A549 (cell line): Measurements from ENCODE around the gene RWDD1. TPM values are rescaled to one million over a fixed set of nuclear protein-coding genes. Genes with fewer than 3 reads are reported as not detected.

ENCODE experiments used
- ATAC-seq, 2 experiments: fragments of 200-7000 bp in 1 of 2; fragments of >200 bp in 1 of 2; cut with Nextera tagmentation in 1 of 2; cut with Tn5 transposase in 1 of 2; 3 replicates each; pipeline versions ENCODE4 v1.8.0 to v1.9.1; 2018 to 2020; ENCODE audit warnings: mild to moderate bottlenecking in 1 of 2, moderate library complexity in 1 of 2
- CTCF ChIA-PET: fragments of 300-600 bp; sonication (Branson Sonifier 250); formaldehyde crosslinking; extraction: SDS; loops from one replicate; lab custom pipeline; 2021; ENCODE audit warnings: antibody characterized with exemption, inconsistent platforms; lab: Yijun Ruan, JAX
- POLR2A ChIA-PET: fragments of 350-600 bp; formaldehyde crosslinking; extraction: SDS; loops from one replicate; lab custom pipeline; 2021; ENCODE audit warnings: antibody characterized with exemption, inconsistent platforms; lab: Yijun Ruan, JAX
- DNase-seq, 2 experiments: peaks; one replicate each; pipeline versions ENCODE4 v3.0.0 to v3.0.0-alpha.2; 2011 to 2016; ENCODE audit warnings: low read depth in 1 of 2, low spot score in 1 of 2
- FAIRE-seq: peaks from 2 replicates; lab custom pipeline; 2011; peaks lifted over from hg19 to GRCh38; lab: Jason Lieb, UNC
- H3K27ac ChIP-seq, 2 experiments: fragments of >200 bp; sonication (Bioruptor Twin); formaldehyde crosslinking; 3 replicates each; pipeline ENCODE4 v1.5.1; 2016 to 2017
- H3K4me1 ChIP-seq: fragments of >200 bp; sonication (Bioruptor Twin); formaldehyde crosslinking; 3 replicates; pipeline ENCODE4 v1.6.1; 2016
- H3K4me2 ChIP-seq: fragments of >200 bp; sonication (Bioruptor Twin); formaldehyde crosslinking; 3 replicates; pipeline ENCODE4 v1.6.1; 2016
- H3K4me3 ChIP-seq: fragments of >200 bp; sonication (Bioruptor Twin); formaldehyde crosslinking; 3 replicates; pipeline ENCODE4 v1.5.1; 2016
- H3K9me3 ChIP-seq: fragments of >200 bp; sonication (Bioruptor Twin); formaldehyde crosslinking; 3 replicates; pipeline ENCODE4 v1.6.1; 2016
- ATOH8 ChIP-seq: fragments of 250-450 bp; sonication (Bioruptor Pico); IDR thresholded peaks from 2 replicates; pipeline ENCODE4 v1.5.0; 2020; ENCODE audit warnings: low read depth, mild to moderate bottlenecking, moderate library complexity
- BCL3 ChIP-seq: fragments of >200 bp; sonication (Bioruptor Twin); formaldehyde crosslinking; IDR thresholded peaks from 3 replicates; pipeline ENCODE4 v1.6.1; 2016
- BHLHE40 ChIP-seq: IDR thresholded peaks from 2 replicates; pipeline ENCODE4 v1.6.1; 2012; ENCODE audit warnings: low read depth, low read length, inconsistent platforms
- CBX8 ChIP-seq: fragments of 200-600 bp; sonication (generic); IDR thresholded peaks from 2 replicates; pipeline ENCODE4 v1.6.1; 2016
- CEBPB ChIP-seq, 2 experiments: fragments of >200 bp in 1 of 2; sonication (Bioruptor Twin) in 1 of 2; formaldehyde crosslinking in 1 of 2; IDR thresholded peaks; 2 replicates each; pipeline ENCODE4 v1.6.1; 2012 to 2016
- CHD4 ChIP-seq: fragments of 200-600 bp; sonication (generic); IDR thresholded peaks from 2 replicates; pipeline ENCODE4 v1.6.1; 2016; ENCODE audit warnings: antibody characterized with exemption, mild to moderate bottlenecking, borderline replicate concordance
- CTCF ChIP-seq: fragments of >200 bp; sonication (Bioruptor Twin); formaldehyde crosslinking; IDR thresholded peaks from 3 replicates; pipeline ENCODE4 v1.5.1; 2016
- EHMT2 ChIP-seq: fragments of 200-600 bp; sonication (generic); IDR thresholded peaks from 2 replicates; pipeline ENCODE4 v1.6.1; 2016; ENCODE audit warnings: antibody characterized with exemption, low read depth, mild to moderate bottlenecking, moderate library complexity
- ELK1 ChIP-seq: fragments of 150-350 bp; IDR thresholded peaks from 2 replicates; pipeline ENCODE4 v1.6.1; 2014; ENCODE audit warnings: low read depth, mild to moderate bottlenecking, low read length
- ESRRA ChIP-seq: fragments of 150-350 bp; IDR thresholded peaks from 2 replicates; pipeline ENCODE4 v1.6.1; 2014; ENCODE audit warnings: mild to moderate bottlenecking, low read length, borderline replicate concordance
- FOSL2 ChIP-seq, 2 experiments: fragments of 450-650 bp in 1 of 2; fragments of >200 bp in 1 of 2; sonication (Bioruptor Twin) in 1 of 2; formaldehyde crosslinking; IDR thresholded peaks; 2 replicates each; pipeline versions ENCODE4 v1.5.0 to v1.6.1; 2016 to 2020; ENCODE audit warnings: mild to moderate bottlenecking in 1 of 2, moderate library complexity in 1 of 2
- JUN ChIP-seq, 2 experiments: fragments of >200 bp; sonication (Bioruptor Twin); formaldehyde crosslinking; IDR thresholded peaks; 2 replicates in 1 of 2; 3 replicates in 1 of 2; pipeline ENCODE4 v1.6.1; 2016 to 2017
- JUNB ChIP-seq: fragments of >200 bp; sonication (Bioruptor Twin); formaldehyde crosslinking; IDR thresholded peaks from 2 replicates; pipeline ENCODE4 v1.6.1; 2016
- KDM1A ChIP-seq: fragments of 200-600 bp; sonication (generic); IDR thresholded peaks from 2 replicates; pipeline ENCODE4 v1.6.1; 2016; ENCODE audit warnings: low read depth, mild to moderate bottlenecking
- KDM5A ChIP-seq: fragments of 200-600 bp; sonication (generic); IDR thresholded peaks from 2 replicates; pipeline ENCODE4 v1.6.1; 2016; ENCODE audit warnings: antibody characterized with exemption, mild to moderate bottlenecking
- MAX ChIP-seq: IDR thresholded peaks from 2 replicates; pipeline ENCODE4 v1.6.1; 2012
- MAZ ChIP-seq: fragments of 150-350 bp; IDR thresholded peaks from 2 replicates; pipeline ENCODE4 v1.6.1; 2014; ENCODE audit warnings: antibody characterized with exemption, low read depth, low read length, borderline replicate concordance
- MYC ChIP-seq: IDR thresholded peaks from 2 replicates; pipeline ENCODE4 v1.6.1; 2012; ENCODE audit warnings: mild to moderate bottlenecking, inconsistent platforms, low read length, improper control_type of control experiment, borderline replicate concordance
- NFE2L2 ChIP-seq: fragments of 150-350 bp; conservative IDR thresholded peaks from 2 replicates; pipeline ENCODE4 v1.6.1; 2014; ENCODE audit warnings: low read length
- NPAS2 ChIP-seq: fragments of 250-450 bp; sonication (Bioruptor Pico); IDR thresholded peaks from 2 replicates; pipeline ENCODE4 v1.8.0; 2022; ENCODE audit warnings: mild to moderate bottlenecking, moderate library complexity, borderline replicate concordance
- POLR2A ChIP-seq: IDR thresholded peaks from 2 replicates; pipeline ENCODE4 v1.6.1; 2012; ENCODE audit warnings: mild to moderate bottlenecking, low read length
- RAD21 ChIP-seq, 2 experiments: fragments of >200 bp in 1 of 2; sonication (Bioruptor Twin) in 1 of 2; formaldehyde crosslinking in 1 of 2; IDR thresholded peaks in 1 of 2; conservative IDR thresholded peaks in 1 of 2; 2 replicates in 1 of 2; 3 replicates in 1 of 2; pipeline ENCODE4 v1.6.1; 2012 to 2018; ENCODE audit warnings: inconsistent platforms in 1 of 2
- RARB ChIP-seq: fragments of 250-450 bp; sonication (Bioruptor Pico); IDR thresholded peaks from 2 replicates; pipeline ENCODE4 v1.8.0; 2021; ENCODE audit warnings: mild to moderate bottlenecking, moderate library complexity
- RNF2 ChIP-seq: fragments of 200-600 bp; sonication (generic); IDR thresholded peaks from 2 replicates; pipeline ENCODE4 v1.6.1; 2016; ENCODE audit warnings: low read depth, mild to moderate bottlenecking, antibody characterized with exemption, moderate library complexity, borderline replicate concordance
- SMC3 ChIP-seq: fragments of >200 bp; sonication (Bioruptor Twin); formaldehyde crosslinking; IDR thresholded peaks from 3 replicates; pipeline ENCODE4 v1.6.1; 2018; ENCODE audit warnings: inconsistent platforms
- TFCP2L1 ChIP-seq: fragments of 250-450 bp; sonication (Bioruptor Pico); IDR thresholded peaks from 2 replicates; pipeline ENCODE4 v1.5.0; 2021; ENCODE audit warnings: mild to moderate bottlenecking
- ZSCAN20 ChIP-seq: fragments of 250-450 bp; sonication (Bioruptor Pico); IDR thresholded peaks from 2 replicates; pipeline ENCODE4 v1.8.0; 2022; ENCODE audit warnings: mild to moderate bottlenecking, moderate library complexity
- WGBS: methylation state at CpG from one replicate; pipeline ENCODE4 v1.1.6; 2017; ENCODE audit errors: missing lambda C conversion rate; 5-methylcytosine and 5-hydroxymethylcytosine counted together
- polyA plus RNA-seq, 4 experiments: library from polyadenylated mRNA; depleted of rRNA in 3 of 4; stranded (reverse); fragments of >200 nt; fragmentation: RNase III in 1 of 4; extraction: RNeasy Plus Mini Kit Qiagen cat#74134 plus additional on column Dnase treatment in 1 of 4; gene quantifications; 2 replicates in 3 of 4; 3 replicates in 1 of 4; pipeline ENCODE4 v1.2.3, GENCODE V29; 2011 to 2017

The RWDD1 gene
- polyA plus RNA-seq, 2 of the 4 experiments (the other 2 are of a cell fraction), result 32.5 to 47.7 TPM

GRCh38 chr6:116560130-116560529 lies 11.2 kb upstream of the RWDD1 start:
- WGBS, result 74% methylated on average over 2 of the region's 2 CpGs
- H3K4me1 ChIP-seq, result peaks cover 36% of the 10 kb centered on the region

GRCh38 chr6:116561377-116562018 lies 9.8 kb upstream of the RWDD1 start:
- CTCF ChIA-PET, result interaction anchor here (0.6 to 8.1 kb wide), 32 partner anchors 9 to 345 kb away, joined by 3 to 80 read pairs (median 4); partner anchors contain the start of genes CALHM5, RWDD1 and TSPYL1
- DNase-seq (peak; percentile 9 to 55), ATAC-seq (peak; percentile 55 to 76; a peak in 4 of 6 replicates), FAIRE-seq (no peak)
- H3K4me2 ChIP-seq, result no peak overlapping the region
- WGBS, result 49% methylated on average over 9 of the region's 9 CpGs
- H3K9me3 ChIP-seq, result no peaks in the 10 kb centered on the region
- no peak overlapping the region for H3K27ac ChIP-seq
- POLR2A ChIA-PET, result no interaction called here
- H3K4me1 ChIP-seq, result peaks cover 26% of the 10 kb centered on the region
- no peak for TF ChIP-seq ESRRA
- peak; percentile 81 for TF ChIP-seq RAD21 (conservative IDR thresholded peaks at IDR 0.05 in 1 of 2, IDR thresholded peaks at IDR 0.05 in 1 of 2)
- peak; percentile 80 for TF ChIP-seq SMC3
- TF ChIP-seq CTCF, result peak; percentile 84
- TF ChIP-seq JUNB, result no peak
- H3K4me3 ChIP-seq, result no peak overlapping the region

More at GRCh38 chr6:116560130-116560529, 11.2 kb upstream of the RWDD1 start:
- TF ChIP-seq RNF2 (no peak), CHD4 (no peak), BCL3 (no peak), ATOH8 (CRISPR knock-in tag) (no peak), MAX (no peak), FOSL2 (IDR thresholded peaks at IDR 0.05) (no peak), FOSL2 (CRISPR knock-in tag; IDR thresholded peaks at IDR 0.05) (no peak), ZSCAN20 (CRISPR knock-in tag) (no peak), CEBPB (IDR thresholded peaks at IDR 0.05) (no peak)
- ChIA-PET POLR2A (no interaction called here), CTCF (interaction anchor here (1.1 to 8.1 kb wide), 13 partner anchors 14 to 298 kb away, joined by 3 to 80 read pairs (median 9); partner anchors contain the start of gene CALHM5)
- no peaks in the 10 kb centered on the region for H3K9me3 ChIP-seq
- no peak overlapping the region for H3K4me2 ChIP-seq
- no peak overlapping the region for H3K27ac ChIP-seq
- no peak overlapping the region for H3K4me3 ChIP-seq
- no peak for DNase-seq
- ATAC-seq, result no peak
- FAIRE-seq, result no peak

GRCh38 chr6:116562019-116562403 lies 9.3 kb upstream of the RWDD1 start:
- H3K4me1 ChIP-seq, result peaks cover 21% of the 10 kb centered on the region
- WGBS, result 80% methylated on average over 4 of the region's 4 CpGs
- H3K4me2 ChIP-seq, result no peak overlapping the region
- H3K4me3 ChIP-seq, result no peak overlapping the region
- ATAC-seq (no peak), FAIRE-seq (no peak), DNase-seq (no peak)
- no peaks in the 10 kb centered on the region for H3K9me3 ChIP-seq
- ChIA-PET CTCF (interaction anchor here (1.0 to 8.1 kb wide), 7 partner anchors 9 to 346 kb away, joined by 4 to 80 read pairs (median 6); partner anchors contain the start of gene RWDD1), POLR2A (no interaction called here)
- H3K27ac ChIP-seq, result no peak overlapping the region
- TF ChIP-seq BHLHE40 (no peak), POLR2A (no peak), NPAS2 (CRISPR knock-in tag) (no peak), CTCF (no peak), MAZ (no peak), CBX8 (no peak), MYC (no peak), ZSCAN20 (CRISPR knock-in tag) (no peak), KDM1A (no peak), RARB (CRISPR knock-in tag) (no peak), KDM5A (no peak), EHMT2 (no peak), TFCP2L1 (CRISPR knock-in tag) (no peak), ELK1 (no peak), JUN (IDR thresholded peaks at IDR 0.05) (no peak), NFE2L2 (no peak)
